PC-9 (cell line): ENCODE results near the gene C2CD2. TPM values are rescaled to one million over a fixed set of nuclear protein-coding genes. Genes with fewer than 3 reads are reported as not detected.
A peak's percentile ranks its signal among the peaks of the same experiment; 100 is the strongest.

Experiments
- BruUV-seq: library from RNA; stranded (reverse); fragments of 400-500 nt; replicated peaks from 2 replicates; lab custom pipeline; 2021; lab: Mats Ljungman, UMichigan
- CTCF ChIA-PET: fragments of 300-600 bp; sonication (Branson Sonifier 250); formaldehyde crosslinking; loops from one replicate; lab custom pipeline; 2022; ENCODE audit warnings: antibody characterized with exemption; lab: Charles Lee
- POLR2A ChIA-PET: fragments of 300-600 bp; sonication (Branson Sonifier 250); formaldehyde crosslinking; loops from one replicate; lab custom pipeline; 2022; ENCODE audit warnings: antibody characterized with exemption; ENCODE audit not compliant: unreplicated experiment; lab: Charles Lee
- DNase-seq, 2 experiments: peaks; one replicate each; pipeline versions ENCODE4 v3.0.0 to v3.0.0-alpha.2; 2015 to 2022; ENCODE audit warnings: mixed read lengths in 1 of 2
- H2AFZ ChIP-seq: fragments of 200-600 bp; sonication (generic); 2 replicates; pipeline ENCODE4 v1.8.1; 2017; ENCODE audit warnings: antibody characterized with exemption
- H3F3A ChIP-seq: fragments of 200-600 bp; sonication (generic); 2 replicates; pipeline ENCODE4 v1.8.1; 2017; ENCODE audit warnings: antibody characterized with exemption, mild to moderate bottlenecking, low read depth; ENCODE audit not compliant: insufficient read depth
- H3K27ac ChIP-seq: fragments of 200-600 bp; sonication (generic); 2 replicates; pipeline ENCODE4 v1.6.1; 2016; ENCODE audit warnings: mixed run types
- H3K27me3 ChIP-seq: fragments of 200-600 bp; sonication (generic); 2 replicates; pipeline ENCODE4 v1.6.1; 2016; ENCODE audit warnings: low read depth, mixed run types; ENCODE audit not compliant: insufficient read depth
- H3K36me3 ChIP-seq: fragments of 200-600 bp; sonication (generic); 2 replicates; pipeline ENCODE4 v1.6.1; 2016; ENCODE audit warnings: low read depth, mixed run types
- H3K4me1 ChIP-seq: fragments of 200-600 bp; sonication (generic); replicated peaks from 2 replicates; pipeline ENCODE4 v1.6.1; 2016; ENCODE audit warnings: mixed run types; ENCODE audit not compliant: insufficient read depth
- H3K4me2 ChIP-seq: fragments of 200-600 bp; sonication (generic); 2 replicates; pipeline ENCODE4 v1.6.1; 2017; ENCODE audit warnings: mixed run types
- H3K4me3 ChIP-seq: fragments of 200-600 bp; sonication (generic); 2 replicates; pipeline ENCODE4 v1.6.1; 2016; ENCODE audit warnings: mixed run types
- H3K79me2 ChIP-seq: fragments of 200-600 bp; sonication (generic); 2 replicates; pipeline ENCODE4 v1.6.1; 2017; ENCODE audit warnings: low read depth, mixed run types
- H3K9me2 ChIP-seq: fragments of 200-600 bp; sonication (generic); 2 replicates; pipeline ENCODE4 v1.8.1; 2017; ENCODE audit warnings: mild to moderate bottlenecking; ENCODE audit not compliant: insufficient read depth
- H3K9me3 ChIP-seq: fragments of 200-600 bp; sonication (generic); 2 replicates; pipeline ENCODE4 v1.8.1; 2016; ENCODE audit warnings: low read depth; ENCODE audit not compliant: insufficient read depth
- H4K20me1 ChIP-seq: fragments of 200-600 bp; sonication (generic); 2 replicates; pipeline ENCODE4 v1.8.1; 2017; ENCODE audit not compliant: insufficient read depth
- EZH2 ChIP-seq: fragments of 200-600 bp; sonication (generic); IDR thresholded peaks from 2 replicates; pipeline ENCODE4 v1.8.0; 2017; ENCODE audit warnings: antibody characterized with exemption, low read depth
- intact Hi-C: fragments of 100-400 bp; cut with micrococcal nuclease; formaldehyde crosslinking; loops from one replicate; pipeline ENCODE4 v1.10.0; 2022; ENCODE audit not compliant: unreplicated experiment
- total RNA-seq: library from RNA; stranded (reverse); gene quantifications from 2 replicates; pipeline ENCODE4 v1.2.3, GENCODE V29; 2021
- TF ChIP-seq, protein P1 (sequence below): fragments of 200-600 bp; sonication (generic); conservative IDR thresholded peaks from 2 replicates; pipeline ENCODE4 v1.6.1; 2017; ENCODE audit warnings: mixed run types, antibody characterized with exemption, mild to moderate bottlenecking, moderate library complexity

C2CD2 gene
- total RNA-seq, 1 experiment from 2014 or later, result 26.8 TPM

DNA sequence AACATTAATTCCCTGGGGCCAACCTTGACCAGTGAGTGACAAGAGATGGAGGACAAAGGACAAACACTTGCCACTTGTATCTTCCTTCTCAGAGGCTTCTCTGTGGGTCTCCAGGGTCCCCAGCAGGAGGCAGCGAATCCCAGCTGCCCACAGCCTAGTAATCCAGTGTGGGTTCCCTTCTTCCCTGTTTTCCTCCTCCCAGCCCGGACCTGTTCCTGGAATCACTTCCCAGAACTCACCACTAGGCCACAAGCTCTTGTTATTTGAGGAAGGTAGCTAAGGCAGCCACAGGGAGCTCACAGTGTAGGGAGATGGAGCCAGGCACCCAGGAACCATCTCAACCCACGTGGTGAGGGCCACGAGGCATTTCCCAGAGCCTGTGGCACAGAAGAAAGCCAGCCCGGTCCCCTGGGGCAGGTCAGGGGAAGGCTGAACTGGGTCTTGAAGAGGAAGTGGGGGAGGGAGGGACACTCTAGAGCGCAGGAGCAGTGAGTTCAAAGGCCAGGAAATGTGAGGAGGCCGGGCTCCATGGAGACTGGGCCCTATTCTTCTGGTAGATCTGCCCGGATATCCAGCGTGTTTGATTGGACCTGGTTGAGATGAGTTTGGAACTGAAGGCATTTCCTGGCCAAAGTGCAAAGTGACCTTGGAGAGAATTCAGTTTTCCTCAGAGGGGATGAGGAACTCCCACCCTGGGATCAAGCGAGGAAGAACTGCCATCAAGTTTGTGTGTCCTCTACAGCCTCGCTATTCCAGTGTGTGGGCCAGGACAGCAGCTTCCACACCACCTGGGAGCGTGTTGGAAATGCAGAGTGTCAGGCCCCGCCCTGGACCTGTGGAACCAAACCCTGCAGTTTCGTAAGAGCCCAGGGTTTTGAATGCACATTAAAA lies 20.3 kb upstream of the C2CD2 start:
- no peak overlapping the region for H2AFZ ChIP-seq
- no peaks in the 10 kb centered on the region for H3K79me2 ChIP-seq
- H4K20me1 ChIP-seq, result no peaks in the 10 kb centered on the region
- BruUV-seq, result no TSS peak
- ChIA-PET POLR2A (interaction anchor here (0.5 kb wide), 2 partner anchors 36 to 207 kb away, joined by 4 read pairs; no protein-coding TSS in a partner anchor), CTCF (no interaction called here)
- no peaks in the 10 kb centered on the region for H3K36me3 ChIP-seq
- H3K27ac ChIP-seq, result no peak overlapping the region
- intact Hi-C loops, result no loop called here
- H3K4me2 ChIP-seq, result no peak overlapping the region
- H3K9me2 ChIP-seq, result no peaks in the 10 kb centered on the region
- no peaks in the 10 kb centered on the region for H3K9me3 ChIP-seq
- no peak for DNase-seq
- no peak overlapping the region for H3K4me3 ChIP-seq
- H3K27me3 ChIP-seq, result no peaks in the 10 kb centered on the region
- H3F3A ChIP-seq, result no peaks in the 10 kb centered on the region
- TF ChIP-seq, protein P1, sequence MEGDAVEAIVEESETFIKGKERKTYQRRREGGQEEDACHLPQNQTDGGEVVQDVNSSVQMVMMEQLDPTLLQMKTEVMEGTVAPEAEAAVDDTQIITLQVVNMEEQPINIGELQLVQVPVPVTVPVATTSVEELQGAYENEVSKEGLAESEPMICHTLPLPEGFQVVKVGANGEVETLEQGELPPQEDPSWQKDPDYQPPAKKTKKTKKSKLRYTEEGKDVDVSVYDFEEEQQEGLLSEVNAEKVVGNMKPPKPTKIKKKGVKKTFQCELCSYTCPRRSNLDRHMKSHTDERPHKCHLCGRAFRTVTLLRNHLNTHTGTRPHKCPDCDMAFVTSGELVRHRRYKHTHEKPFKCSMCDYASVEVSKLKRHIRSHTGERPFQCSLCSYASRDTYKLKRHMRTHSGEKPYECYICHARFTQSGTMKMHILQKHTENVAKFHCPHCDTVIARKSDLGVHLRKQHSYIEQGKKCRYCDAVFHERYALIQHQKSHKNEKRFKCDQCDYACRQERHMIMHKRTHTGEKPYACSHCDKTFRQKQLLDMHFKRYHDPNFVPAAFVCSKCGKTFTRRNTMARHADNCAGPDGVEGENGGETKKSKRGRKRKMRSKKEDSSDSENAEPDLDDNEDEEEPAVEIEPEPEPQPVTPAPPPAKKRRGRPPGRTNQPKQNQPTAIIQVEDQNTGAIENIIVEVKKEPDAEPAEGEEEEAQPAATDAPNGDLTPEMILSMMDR, result no peak
- TF ChIP-seq EZH2, result no peak
- no peaks in the 10 kb centered on the region for H3K4me1 ChIP-seq

DNA sequence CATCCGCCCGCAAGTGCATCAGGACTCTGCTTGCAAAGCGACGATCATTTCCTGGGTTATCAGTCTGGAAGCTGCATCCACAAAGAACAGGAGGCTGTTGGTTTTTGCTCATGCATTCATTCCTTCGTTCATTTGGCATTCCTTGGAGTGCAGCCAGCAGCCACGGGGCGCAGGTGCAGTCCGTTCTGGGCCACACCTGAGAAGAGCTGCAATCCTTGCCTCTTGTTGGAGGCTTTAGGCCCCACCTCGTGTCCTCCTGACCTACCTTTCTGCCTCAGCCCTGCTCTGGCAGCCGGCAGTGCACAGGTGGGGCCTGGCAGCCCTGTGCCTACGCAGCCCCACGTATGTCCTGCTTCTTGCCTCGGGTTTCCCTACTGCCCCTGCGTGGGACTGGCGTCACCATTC lies 19.6 kb upstream of the C2CD2 start:
- ChIA-PET POLR2A (interaction anchor here (0.5 kb wide), 2 partner anchors 35 to 206 kb away, joined by 4 read pairs; no protein-coding TSS in a partner anchor), CTCF (no interaction called here)
- Histone ChIP-seq H3K4me3 (no peak overlapping the region), H3K4me2 (no peak overlapping the region), H4K20me1 (no peaks in the 10 kb centered on the region), H3F3A (no peaks in the 10 kb centered on the region), H3K79me2 (no peaks in the 10 kb centered on the region), H2AFZ (no peak overlapping the region), H3K27me3 (no peaks in the 10 kb centered on the region), H3K36me3 (no peaks in the 10 kb centered on the region), H3K4me1 (no peaks in the 10 kb centered on the region), H3K9me2 (no peaks in the 10 kb centered on the region), H3K27ac (no peak overlapping the region), H3K9me3 (no peaks in the 10 kb centered on the region)
- BruUV-seq, result no TSS peak
- DNase-seq, result peak in 1 of 2 experiments; percentile 67
- intact Hi-C loops, result no loop called here
- TF ChIP-seq EZH2, result no peak
- TF ChIP-seq, protein P1, result no peak

DNA sequence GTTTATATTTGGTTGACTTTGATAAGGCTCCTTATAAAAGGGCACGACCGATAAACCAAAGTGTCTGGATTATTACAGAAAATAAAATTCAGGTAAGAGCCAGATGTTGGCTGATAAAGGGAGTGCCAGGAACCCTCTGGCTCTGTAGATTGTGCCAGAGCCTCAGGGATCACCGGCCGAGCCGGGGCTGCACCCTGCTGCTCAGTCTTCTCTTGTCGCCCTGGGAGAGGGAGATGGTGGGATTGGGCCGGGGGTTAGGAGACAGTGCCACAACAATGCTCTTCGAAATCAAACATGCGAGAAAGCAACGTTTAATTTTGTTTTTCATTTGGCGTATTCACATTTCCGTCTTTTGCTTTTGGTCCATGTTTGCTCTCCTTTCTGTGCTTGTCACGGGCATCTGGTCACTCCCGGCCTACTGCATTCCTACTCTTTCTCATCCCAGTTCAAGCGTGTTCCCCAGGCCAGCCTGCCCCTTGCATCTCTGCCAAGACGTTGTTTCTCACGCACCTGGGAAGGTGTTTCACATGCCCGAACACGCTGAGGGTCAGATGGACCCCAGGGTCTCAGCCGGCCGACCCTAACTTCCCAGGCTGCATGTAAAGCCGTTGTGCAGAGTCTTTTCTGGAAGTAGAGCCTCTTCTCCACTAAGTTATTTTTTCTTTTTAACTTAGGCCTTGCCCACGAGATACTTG lies 18.8 kb upstream of the C2CD2 start:
- H3K4me2 ChIP-seq, result no peak overlapping the region
- no peaks in the 10 kb centered on the region for H3K9me3 ChIP-seq
- no peaks in the 10 kb centered on the region for H3K36me3 ChIP-seq
- H4K20me1 ChIP-seq, result no peaks in the 10 kb centered on the region
- TF ChIP-seq, protein P1, result no peak
- TF ChIP-seq EZH2, result no peak
- no peak overlapping the region for H3K4me3 ChIP-seq
- ChIA-PET CTCF (no interaction called here), POLR2A (no interaction called here)
- no peak overlapping the region for H2AFZ ChIP-seq
- H3F3A ChIP-seq, result no peaks in the 10 kb centered on the region
- H3K79me2 ChIP-seq, result no peaks in the 10 kb centered on the region
- no peaks in the 10 kb centered on the region for H3K4me1 ChIP-seq
- no peak for DNase-seq
- intact Hi-C loops, result no loop called here
- H3K9me2 ChIP-seq, result no peaks in the 10 kb centered on the region
- no peaks in the 10 kb centered on the region for H3K27me3 ChIP-seq
- BruUV-seq, result no TSS peak
- no peak overlapping the region for H3K27ac ChIP-seq
